Activated CD4-positive, alpha-beta T cell treated with anti-CD3 and anti-CD28 coated beads for 36 hours (primary cell): ENCODE results near the gene XRN1. TPM values are rescaled to one million over a fixed set of nuclear protein-coding genes. Genes with fewer than 3 reads are reported as not detected.
A peak's percentile ranks its signal among the peaks of the same experiment; 100 is the strongest.
"Not testable (repeated sequence)": the region's sequence is repeated elsewhere in the genome, so short reads cannot be mapped to it uniquely, and the experiment has no call there.

Experiments used
- ATAC-seq: fragments of 200-7000 bp; cut with Tn5 transposase; one replicate; pipeline ENCODE4 v1.10.0; 2021; ENCODE audit warnings: mild to moderate bottlenecking, moderate library complexity
- CTCF ChIA-PET: fragments of 350-600 bp; sonication (Branson Sonifier 250); formaldehyde crosslinking; loops from one replicate; lab custom pipeline; 2021; ENCODE audit warnings: antibody characterized with exemption; lab: Charles Lee
- POLR2A ChIA-PET: fragments of 350-600 bp; sonication (Branson Sonifier 250); formaldehyde crosslinking; loops from one replicate; lab custom pipeline; 2021; ENCODE audit warnings: antibody characterized with exemption, inconsistent platforms; lab: Charles Lee
- DNase-seq: peaks from one replicate; pipeline ENCODE4 v3.0.0-alpha.2; 2020
- H3K27ac Mint-ChIP-seq: one replicate; pipeline ENCODE4 v1.8.0; 2021; ENCODE audit warnings: mixed read lengths
- H3K27me3 Mint-ChIP-seq: one replicate; pipeline ENCODE4 v1.8.0; 2021; ENCODE audit warnings: mixed read lengths
- H3K36me3 Mint-ChIP-seq: one replicate; pipeline ENCODE4 v1.8.0; 2021; ENCODE audit warnings: low read depth, mixed read lengths
- H3K4me1 Mint-ChIP-seq: one replicate; pipeline ENCODE4 v1.8.0; 2021; ENCODE audit warnings: mixed read lengths
- H3K4me3 Mint-ChIP-seq: one replicate; pipeline ENCODE4 v1.8.0; 2021; ENCODE audit warnings: mild to moderate bottlenecking, moderate library complexity, mixed read lengths
- H3K9me3 Mint-ChIP-seq: one replicate; pipeline ENCODE4 v1.8.0; 2021; ENCODE audit warnings: low read depth, mixed read lengths
- intact Hi-C, 2 experiments: fragments of 100-400 bp; cut with DNase I in 1 of 2; cut with micrococcal nuclease in 1 of 2; formaldehyde crosslinking; loops; one replicate each; pipeline versions ENCODE4 v1.14.2 to v1.15.1; 2022 to 2024; cut with DNase I, micrococcal nuclease
- total RNA-seq, 2 experiments: library from RNA; stranded (reverse); gene quantifications; one replicate each; pipeline ENCODE4 v1.2.3, GENCODE V29; 2021

XRN1 gene
- total RNA-seq, 2 experiments from 2014 or later: 54.2 to 117 TPM

DNA sequence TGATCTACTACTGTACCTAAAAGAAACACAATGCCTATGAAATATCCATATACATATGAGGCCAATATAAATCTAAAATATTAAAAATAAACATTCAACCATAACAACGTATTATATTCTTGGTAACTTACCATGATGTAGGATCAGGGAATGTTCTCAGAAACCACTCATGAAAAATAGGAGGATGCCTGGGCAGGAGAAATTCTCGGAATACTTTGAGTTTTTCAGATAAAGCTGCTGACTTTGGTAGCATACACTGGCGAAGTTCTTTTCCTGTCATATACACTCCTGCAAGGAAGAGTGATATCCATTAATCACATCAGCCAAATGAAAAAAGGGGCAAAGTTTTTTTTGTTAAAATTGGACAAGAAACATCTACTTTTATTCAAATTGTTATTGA lies 11.3 kb upstream of the XRN1 start:
- no peak overlapping the region for H3K4me3 Mint-ChIP-seq
- H3K4me1 Mint-ChIP-seq: no peaks in the 10 kb centered on the region
- ChIA-PET CTCF (no interaction called here), POLR2A (no interaction called here)
- no peaks in the 10 kb centered on the region for H3K9me3 Mint-ChIP-seq
- no peak for DNase-seq
- ATAC-seq: no peak
- no peak overlapping the region for H3K27ac Mint-ChIP-seq
- intact Hi-C loops: no loop called here
- H3K36me3 Mint-ChIP-seq: peaks cover 31% of the 10 kb centered on the region
- H3K27me3 Mint-ChIP-seq: no peaks in the 10 kb centered on the region

DNA sequence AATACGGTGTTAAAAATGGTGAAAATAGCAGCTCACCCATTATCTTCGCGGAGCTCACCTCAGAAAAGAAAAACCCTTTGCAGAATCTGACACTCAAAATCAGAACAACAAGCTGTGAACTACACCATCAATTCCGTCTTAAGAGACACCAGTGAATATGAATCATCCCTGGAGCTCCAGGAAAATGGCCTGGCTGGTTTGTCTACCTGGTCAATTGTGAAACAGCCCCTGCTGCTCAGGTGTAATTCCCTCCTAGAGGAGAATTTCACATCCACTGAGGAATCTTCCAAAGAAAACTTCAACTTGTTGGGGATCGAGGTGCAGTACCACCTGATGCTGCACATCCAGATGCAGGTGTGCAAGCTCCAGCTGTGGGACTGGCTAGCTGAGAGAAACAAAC lies 3.0 kb upstream of the XRN1 start:
- POLR2A ChIA-PET: no interaction called here

DNA sequence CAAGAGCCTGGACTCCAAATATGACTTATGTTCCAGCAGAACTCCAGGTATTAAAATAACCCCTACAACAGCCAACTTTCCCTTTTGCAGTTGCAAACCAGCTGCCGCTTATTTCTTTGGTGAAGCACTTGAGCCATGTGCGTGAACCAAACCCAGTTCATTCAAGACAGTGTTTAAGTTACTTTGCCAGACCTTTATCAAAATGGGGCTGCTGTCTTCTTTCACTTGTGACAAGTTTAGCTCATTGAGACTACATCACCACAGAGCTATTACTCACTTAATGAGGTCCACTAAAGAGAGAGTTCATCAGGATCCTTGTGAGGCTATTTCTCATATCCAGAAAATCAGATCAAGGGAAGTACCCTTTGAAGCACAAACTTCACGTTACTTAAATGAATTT lies 2.4 kb upstream of the XRN1 start:
- intact Hi-C loops: no loop called here
- H3K27me3 Mint-ChIP-seq: no peaks in the 10 kb centered on the region
- ChIA-PET POLR2A (no interaction called here), CTCF (no interaction called here)
- DNase-seq (no peak), ATAC-seq (no peak)
- no peak overlapping the region for H3K27ac Mint-ChIP-seq
- H3K36me3 Mint-ChIP-seq: peaks cover 39% of the 10 kb centered on the region
- no peak overlapping the region for H3K4me3 Mint-ChIP-seq
- no peaks in the 10 kb centered on the region for H3K9me3 Mint-ChIP-seq
- peaks cover 16% of the 10 kb centered on the region for H3K4me1 Mint-ChIP-seq

More for the DNA sequence above, 3.0 kb upstream of the XRN1 start:
- intact Hi-C loops: no loop called here
- Mint-ChIP-seq H3K36me3 (peaks cover 39% of the 10 kb centered on the region), H3K27ac (peak overlapping the region; percentile 14), H3K27me3 (no peaks in the 10 kb centered on the region), H3K4me1 (peaks cover 9% of the 10 kb centered on the region), H3K4me3 (no peak overlapping the region), H3K9me3 (no peaks in the 10 kb centered on the region)
- ATAC-seq (no peak), DNase-seq (no peak)
- CTCF ChIA-PET: no interaction called here

DNA sequence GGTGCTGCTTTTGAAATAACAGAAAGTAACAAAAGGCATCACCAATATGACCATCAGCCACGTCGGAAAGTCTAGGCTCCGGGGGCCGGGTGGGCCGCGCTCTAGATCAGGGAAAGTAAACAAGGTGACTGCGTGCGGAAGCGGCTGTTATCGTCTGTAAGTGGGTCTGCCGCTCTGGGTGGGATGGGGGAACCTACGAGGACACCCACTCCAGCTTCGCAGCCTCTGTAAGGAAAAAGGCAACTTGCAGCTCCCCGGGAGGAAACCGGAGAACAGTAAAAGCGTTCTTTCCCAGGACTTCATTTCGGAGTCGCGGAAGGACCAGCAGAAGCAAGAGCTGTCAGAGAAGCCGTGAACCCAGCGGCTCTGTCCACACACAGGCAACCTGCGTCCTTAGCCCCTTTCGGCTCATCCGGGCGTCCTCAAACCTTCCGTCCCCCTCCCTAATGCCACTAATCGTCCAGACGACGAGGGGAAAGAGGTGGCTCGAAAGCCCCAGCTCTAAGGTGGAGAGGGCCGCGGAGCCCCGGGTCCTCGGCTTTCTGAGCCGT lies 461 bp downstream of the XRN1 start:
- ATAC-seq (peak; percentile 13), DNase-seq (peak; percentile 62)
- Mint-ChIP-seq H3K4me1 (peaks cover 36% of the 10 kb centered on the region), H3K4me3 (peak overlapping the region; percentile 95), H3K36me3 (peaks cover 41% of the 10 kb centered on the region), H3K27me3 (no peaks in the 10 kb centered on the region), H3K27ac (peak overlapping the region; percentile 98), H3K9me3 (no peaks in the 10 kb centered on the region)
- CTCF ChIA-PET: interaction anchor here (1.6 kb wide), 1 partner anchor 572 kb away, joined by 3 read pairs; no protein-coding TSS in a partner anchor
- intact Hi-C loops: loop anchor here (1.0 to 10.0 kb wide), 13 partner anchors 51 to 1525 kb away; partner anchors contain the start of genes ATR (in 2 of the 2), ATP1B3 (in 1 of the 2), DIPK2A (in 1 of the 2) and PLS1 (in 1 of the 2)
- POLR2A ChIA-PET: interaction anchor here (0.5 to 2.0 kb wide), 2 partner anchors 89 to 554 kb away, joined by 4 to 13 read pairs; partner anchors contain the start of gene U2SURP

DNA sequence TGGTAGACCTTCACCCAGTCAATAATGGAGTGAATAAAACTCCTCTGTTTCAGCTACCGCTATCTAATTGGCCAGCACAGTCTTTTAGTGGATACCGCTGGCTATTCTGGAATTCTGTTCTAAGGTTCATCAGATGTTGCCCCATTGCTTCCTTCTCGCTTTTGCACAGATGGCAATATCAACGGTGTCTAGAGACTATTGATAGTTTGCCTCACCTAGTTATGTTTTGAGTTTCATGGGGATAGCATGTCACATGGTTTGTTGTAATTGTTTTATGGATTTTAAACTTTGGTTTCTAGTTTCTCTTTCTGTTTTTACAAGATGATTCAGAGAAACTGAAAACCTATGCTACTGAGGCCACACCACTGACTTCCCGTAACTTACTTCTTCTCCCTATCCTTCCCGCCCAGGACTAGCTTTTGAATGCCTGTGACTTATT lies 2.0 kb downstream of the XRN1 start:
- CTCF ChIA-PET: interaction anchor here (0.9 to 1.6 kb wide), 2 partner anchors 9 to 571 kb away, joined by 3 read pairs; no protein-coding TSS in a partner anchor
- H3K36me3 Mint-ChIP-seq: peaks cover 37% of the 10 kb centered on the region
- peak overlapping the region; percentile 98 for H3K27ac Mint-ChIP-seq
- DNase-seq: peak; percentile 53
- ATAC-seq: peak; percentile 69
- peaks cover 36% of the 10 kb centered on the region for H3K4me1 Mint-ChIP-seq
- intact Hi-C loops: loop anchor here (1.0 to 10.0 kb wide), 14 partner anchors 53 to 1526 kb away; partner anchors contain the start of genes RNF7 (in 2 of the 2), ATP1B3 (in 1 of the 2), DIPK2A (in 1 of the 2) and PXYLP1 (in 1 of the 2)
- POLR2A ChIA-PET: interaction anchor here (1.3 to 2.0 kb wide), 2 partner anchors 133 to 555 kb away, joined by 3 to 13 read pairs; partner anchors contain the start of genes ATR and U2SURP
- peak overlapping the region; percentile 95 for H3K4me3 Mint-ChIP-seq
- no peaks in the 10 kb centered on the region for H3K9me3 Mint-ChIP-seq
- H3K27me3 Mint-ChIP-seq: no peaks in the 10 kb centered on the region

DNA sequence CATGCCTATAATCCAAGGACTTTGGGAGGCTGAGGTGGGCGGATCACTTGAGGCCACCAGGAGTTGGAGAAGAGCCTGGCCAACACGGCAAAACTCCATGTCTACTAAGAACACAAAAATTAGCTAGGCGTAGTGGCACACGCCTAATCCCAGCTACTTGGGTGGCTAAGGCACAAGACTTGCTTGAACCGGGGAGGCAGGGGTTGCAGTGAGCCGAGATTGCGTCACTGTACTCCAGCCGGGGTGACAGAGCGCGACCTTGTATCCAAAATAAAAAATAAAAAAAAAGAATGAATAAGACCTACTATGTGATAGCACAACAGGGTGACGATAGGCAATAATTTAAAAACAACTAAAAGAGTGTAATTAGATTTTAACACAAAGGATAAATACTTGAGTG lies 3.5 kb downstream of the XRN1 start:
- Mint-ChIP-seq H3K27me3 (no peaks in the 10 kb centered on the region), H3K36me3 (peaks cover 31% of the 10 kb centered on the region), H3K27ac (no peak overlapping the region), H3K9me3 (no peaks in the 10 kb centered on the region), H3K4me1 (peaks cover 42% of the 10 kb centered on the region), H3K4me3 (no peak overlapping the region)
- ATAC-seq (no peak), DNase-seq (no peak)
- POLR2A ChIA-PET: no interaction called here
- intact Hi-C loops: loop anchor here in 1 of 2 experiments (10.0 kb wide), 2 partner anchors 960 to 1210 kb away; partner anchors contain the start of genes PXYLP1 and RASA2
- CTCF ChIA-PET: no interaction called here

DNA sequence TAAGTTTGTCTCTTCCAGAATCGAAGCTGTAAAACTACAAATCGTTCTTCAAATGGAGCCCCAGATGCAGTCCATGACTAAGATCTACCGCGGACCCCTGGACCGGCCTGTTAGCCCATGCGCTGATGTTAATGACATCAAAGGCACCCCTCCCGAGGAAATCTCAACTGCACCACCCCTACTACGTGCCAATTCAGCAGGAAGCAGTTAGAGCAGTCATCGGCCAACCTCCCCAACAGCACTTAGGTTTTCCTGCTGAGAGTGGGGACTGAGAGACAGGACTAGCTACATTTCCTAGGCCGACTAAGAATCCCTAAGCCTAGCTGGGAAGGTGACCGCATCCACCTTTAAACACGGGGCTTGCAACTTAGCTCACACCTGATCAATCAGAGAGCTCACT lies 4.8 kb downstream of the XRN1 start:
- POLR2A ChIA-PET, H3K27me3 Mint-ChIP-seq, H3K9me3 Mint-ChIP-seq, CTCF ChIA-PET, H3K4me3 Mint-ChIP-seq, ATAC-seq, DNase-seq: not testable (repeated sequence)
- Mint-ChIP-seq H3K4me1 (peaks cover 47% of the 10 kb centered on the region), H3K36me3 (peaks cover 33% of the 10 kb centered on the region), H3K27ac (peak overlapping the region; percentile 29)
- intact Hi-C loops: loop anchor here in 1 of 2 experiments (10.0 kb wide), 2 partner anchors 958 to 1208 kb away; partner anchors contain the start of genes PXYLP1 and RASA2

DNA sequence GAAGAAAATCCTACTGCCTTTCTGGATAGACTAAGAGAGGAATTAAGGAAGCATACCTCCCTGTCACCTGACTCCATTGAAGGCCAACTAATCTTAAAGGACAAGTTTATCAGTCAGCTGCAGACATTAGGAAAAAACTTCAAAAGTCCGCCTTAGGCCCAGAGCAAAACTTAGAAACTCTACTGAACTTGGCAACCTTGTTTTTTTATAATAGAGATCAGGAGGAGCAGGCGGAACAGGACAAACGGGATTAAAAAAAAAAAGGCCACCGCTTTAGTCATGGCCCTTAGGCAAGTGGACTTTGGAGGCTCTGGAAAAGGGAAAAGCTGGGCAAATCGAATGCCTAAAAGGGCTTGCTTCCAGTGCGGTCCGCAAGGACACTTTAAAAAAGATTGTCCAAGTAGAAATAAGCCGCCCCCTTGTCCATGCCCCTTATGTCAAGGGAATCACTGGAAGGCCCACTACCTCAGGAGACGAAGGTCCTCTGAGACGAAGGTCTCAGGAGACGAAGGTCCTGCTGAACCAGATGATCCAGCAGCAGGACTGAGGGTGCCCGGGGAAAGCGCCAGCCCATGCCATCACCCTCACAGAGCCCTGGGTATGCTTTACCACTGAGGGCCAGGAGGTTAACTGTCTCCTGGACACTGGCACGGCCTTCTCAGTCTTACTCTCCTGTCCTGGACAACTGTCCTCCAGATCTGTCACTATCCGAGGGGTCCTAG lies 8.2 kb downstream of the XRN1 start:
- H3K4me1 Mint-ChIP-seq: peaks cover 44% of the 10 kb centered on the region
- POLR2A ChIA-PET, ATAC-seq, DNase-seq, H3K27me3 Mint-ChIP-seq, H3K9me3 Mint-ChIP-seq, H3K27ac Mint-ChIP-seq, CTCF ChIA-PET, H3K4me3 Mint-ChIP-seq: not testable (repeated sequence)
- H3K36me3 Mint-ChIP-seq: peaks cover 24% of the 10 kb centered on the region
- intact Hi-C loops: loop anchor here in 1 of 2 experiments (10.0 kb wide), 2 partner anchors 955 to 1205 kb away; partner anchors contain the start of genes PXYLP1 and RASA2

DNA sequence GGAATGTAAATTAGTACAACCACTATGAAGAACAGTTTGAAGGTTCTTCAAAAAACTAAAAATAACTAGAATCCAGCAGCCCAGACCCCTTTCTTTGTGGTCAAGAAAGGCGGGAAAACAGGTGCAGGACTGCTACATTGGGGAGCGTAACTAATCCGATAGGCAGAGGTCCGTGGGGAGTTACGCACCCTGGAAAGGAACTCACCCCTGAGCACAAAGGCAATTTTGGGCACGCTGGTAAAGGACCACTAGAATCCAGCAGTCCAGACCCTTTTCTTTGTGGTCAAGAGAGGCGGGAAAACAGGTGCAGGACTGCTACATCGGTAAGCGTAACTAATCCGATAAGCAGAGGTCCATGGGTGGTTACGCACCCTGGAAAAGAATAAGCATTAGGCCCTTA lies 9.7 kb downstream of the XRN1 start:
- ATAC-seq, H3K27me3 Mint-ChIP-seq, POLR2A ChIA-PET, DNase-seq, CTCF ChIA-PET, H3K27ac Mint-ChIP-seq, H3K4me3 Mint-ChIP-seq, intact Hi-C loops, H3K9me3 Mint-ChIP-seq: not testable (repeated sequence)
- Mint-ChIP-seq H3K4me1 (peaks cover 34% of the 10 kb centered on the region), H3K36me3 (peaks cover 19% of the 10 kb centered on the region)

DNA sequence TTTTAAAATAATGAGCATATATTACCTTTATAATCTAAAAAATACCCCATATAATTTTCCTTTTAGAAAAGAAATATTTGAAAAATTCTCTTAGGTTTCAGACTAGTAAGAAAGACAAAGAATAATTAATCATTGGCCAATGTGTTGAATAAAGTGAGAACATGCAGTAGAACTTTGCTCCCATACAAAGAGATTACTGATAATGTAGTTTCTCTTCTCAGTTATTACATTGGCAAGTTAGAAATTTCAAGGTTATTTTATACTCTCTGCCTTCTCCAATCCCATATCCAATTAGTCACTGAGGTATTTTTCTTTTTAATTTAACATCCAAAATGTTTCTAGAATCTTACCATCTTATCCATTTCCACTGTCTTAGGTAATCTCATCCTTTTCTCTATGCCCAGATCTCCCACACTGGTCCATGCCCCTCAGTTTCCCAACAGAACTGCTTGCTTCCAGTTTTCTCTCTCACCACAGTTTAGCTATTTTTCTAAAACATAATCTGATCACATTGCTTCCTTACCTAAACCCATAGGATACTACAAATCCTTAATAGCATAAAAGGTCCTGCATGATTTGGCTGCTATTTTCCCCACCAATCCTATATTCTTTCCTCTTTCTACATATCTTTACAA lies 10.8 kb downstream of the XRN1 start:
- no peak for ATAC-seq
- CTCF ChIA-PET: interaction anchor here (1.0 kb wide), 1 partner anchor 9 kb away, joined by 3 read pairs; no protein-coding TSS in a partner anchor
- DNase-seq: no peak

DNA sequence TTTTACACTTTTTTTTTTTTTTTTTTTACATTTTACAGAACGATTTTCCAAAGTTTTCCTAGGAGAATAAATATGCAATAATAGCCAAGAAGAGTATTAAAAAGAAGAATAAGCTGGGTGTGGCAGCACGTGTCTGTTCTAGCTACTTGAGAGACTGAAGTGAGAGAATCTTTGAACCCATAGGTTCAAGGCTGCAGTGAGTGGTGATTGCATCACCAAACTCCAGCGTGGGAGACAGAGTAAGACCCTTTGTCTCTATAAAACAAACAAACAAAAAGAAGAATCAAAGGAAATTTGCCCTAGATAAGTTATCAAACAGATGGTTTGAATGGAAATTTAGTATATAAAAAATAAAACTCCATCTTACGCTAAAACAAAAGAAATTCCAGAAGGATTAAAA lies 13.3 kb downstream of the XRN1 start:
- H3K27ac Mint-ChIP-seq: no peak overlapping the region
- H3K9me3 Mint-ChIP-seq: no peaks in the 10 kb centered on the region
- CTCF ChIA-PET: no interaction called here
- no peaks in the 10 kb centered on the region for H3K27me3 Mint-ChIP-seq
- H3K4me3 Mint-ChIP-seq: no peak overlapping the region
- POLR2A ChIA-PET: no interaction called here
- intact Hi-C loops: no loop called here
- no peak for DNase-seq
- peaks cover 35% of the 10 kb centered on the region for H3K36me3 Mint-ChIP-seq
- ATAC-seq: no peak
- H3K4me1 Mint-ChIP-seq: peaks cover 45% of the 10 kb centered on the region

More for the DNA sequence above, 10.8 kb downstream of the XRN1 start:
- Mint-ChIP-seq H3K27me3 (no peaks in the 10 kb centered on the region), H3K27ac (peak overlapping the region; percentile 6), H3K4me3 (no peak overlapping the region), H3K36me3 (peaks cover 22% of the 10 kb centered on the region), H3K9me3 (no peaks in the 10 kb centered on the region), H3K4me1 (peaks cover 35% of the 10 kb centered on the region)
- POLR2A ChIA-PET: no interaction called here
- intact Hi-C loops: no loop called here
